ENCODE results near the gene ENPP4.
"Not testable (repeated sequence)": the region's sequence is repeated elsewhere in the genome, so short reads cannot be mapped to it uniquely, and the experiment has no call there.

The ENPP4 gene

GRCh38 chr6:46131291-46131690 lies 1.5 kb downstream of the ENPP4 start:
- not testable (repeated sequence) for DNase-seq

- no peak for DNase-seq
These were observed 4.4 kb downstream of the ENPP4 start for GRCh38 chr6:46134216-46134615.

GRCh38 chr6:46135176-46135575 lies 5.4 kb downstream of the ENPP4 start:
- DNase-seq = no peak

GRCh38 chr6:46136831-46137230 lies 7.0 kb downstream of the ENPP4 start:
- no peak for DNase-seq

GRCh38 chr6:46137387-46137786 lies 7.6 kb downstream of the ENPP4 start:
- no peak for DNase-seq

GRCh38 chr6:46138281-46138680 lies 8.5 kb downstream of the ENPP4 start:
- no peak for DNase-seq

GRCh38 chr6:46144270-46144669 lies 14.5 kb downstream of the ENPP4 start:
- no peak for DNase-seq

GRCh38 chr6:46149066-46149465 lies 19.3 kb downstream of the ENPP4 start:
- DNase-seq = not testable (repeated sequence)

GRCh38 chr6:46156701-46157100 lies 26.9 kb downstream of the ENPP4 start:
- DNase-seq = no peak

GRCh38 chr6:46159229-46159628 lies 29.4 kb downstream of the ENPP4 start:
- no peak for DNase-seq

- DNase-seq = no peak
These were observed 30.3 kb downstream of the ENPP4 start for GRCh38 chr6:46160102-46160501.

GRCh38 chr6:46170357-46171289 lies 40.8 kb downstream of the ENPP4 start, which contains the start of gene ENPP5:
ENPP5 (minus strand) TSS chr6:46170980; CDS start chr6:46168262, 2,718 bp downstream.
- no peak for DNase-seq

- DNase-seq = no peak
These were observed 42.4 kb downstream of the ENPP4 start for GRCh38 chr6:46172176-46172575.

GRCh38 chr6:46174904-46175303 lies 45.1 kb downstream of the ENPP4 start:
- no peak for DNase-seq

- no peak for DNase-seq
These were observed 45.7 kb downstream of the ENPP4 start for GRCh38 chr6:46175446-46175845.

GRCh38 chr6:46175976-46176375 lies 46.2 kb downstream of the ENPP4 start:
- DNase-seq = no peak

- peak; percentile 85 for DNase-seq
These were observed 54.3 kb downstream of the ENPP4 start for GRCh38 chr6:46184114-46184513.

GRCh38 chr6:46186583-46186982 lies 56.8 kb downstream of the ENPP4 start:
- DNase-seq = no peak

- no peak for DNase-seq
These were observed 59.9 kb downstream of the ENPP4 start for GRCh38 chr6:46189726-46190125.

- DNase-seq = no peak
These were observed 61.1 kb downstream of the ENPP4 start for GRCh38 chr6:46190889-46191288.

- peak; percentile 83 for DNase-seq
These were observed 62.2 kb downstream of the ENPP4 start for GRCh38 chr6:46191961-46192360.
